ENCODE results near the gene BNC2. TPM values are rescaled to one million over a fixed set of nuclear protein-coding genes. Genes with fewer than 3 reads are reported as not detected.

The BNC2 gene
- total and polyA plus RNA-seq, 2 donors: 1.8 to 3.9 TPM

DNA sequence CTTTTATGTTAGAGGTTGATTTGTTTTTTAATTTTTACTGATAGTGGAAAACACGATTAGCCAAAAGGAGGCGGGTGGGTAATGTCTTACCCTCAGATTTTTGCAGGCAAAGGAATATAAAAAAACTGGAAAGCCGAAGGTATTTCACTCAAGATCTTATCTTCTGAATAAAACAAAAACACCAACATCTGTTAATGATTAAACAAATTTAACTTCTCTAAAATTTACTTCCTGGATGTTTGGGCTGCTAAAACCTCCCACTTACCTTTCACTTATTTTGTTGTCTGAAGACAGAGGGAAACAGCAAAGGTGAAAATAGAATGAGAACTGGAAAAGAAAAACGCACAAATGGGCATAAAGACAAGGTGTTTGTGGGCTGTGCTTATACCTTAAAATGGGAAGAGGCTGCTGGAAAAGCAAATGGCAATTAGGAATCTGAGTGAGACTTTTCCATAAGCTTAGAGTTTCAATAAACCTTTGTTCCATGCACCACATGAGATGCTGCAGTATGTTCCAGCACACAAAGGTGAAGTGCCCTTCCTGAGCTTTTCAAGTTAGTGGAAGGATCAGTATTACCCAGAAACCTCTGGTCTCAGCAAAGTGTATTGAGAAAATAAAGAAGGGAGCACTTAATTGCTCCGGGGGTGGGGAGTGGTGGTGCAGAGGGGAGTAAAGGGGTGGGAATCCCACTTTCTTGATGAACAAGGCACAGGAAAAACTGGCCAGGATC is 298.3 kb downstream of the BNC2 start:
- Histone ChIP-seq H3K36me3 (ENCODE audit: control insufficient read depth in 2 of 2, insufficient read depth in 2 of 2, low read length in 1 of 2) (no peaks in the 10 kb centered on the region), H3K9me3 (ENCODE audit: control insufficient read depth in 2 of 2, insufficient read depth in 1 of 2, low read length in 1 of 2) (no peaks in the 10 kb centered on the region), H3K27me3 (ENCODE audit: control insufficient read depth in 2 of 2, insufficient read depth in 1 of 2, low read length in 1 of 2) (no peaks in the 10 kb centered on the region), H3K27ac (ENCODE audit: low read depth in 1 of 2, low read length in 1 of 2) (no peak overlapping the region), H3K4me3 (ENCODE audit: low read length in 2 of 2) (no peak overlapping the region), H3K4me1 (ENCODE audit: control insufficient read depth in 2 of 2, insufficient read depth in 2 of 2, low read length in 2 of 2) (peaks cover 0 to 6% of the 10 kb centered on the region in 2 donors)
- DNase-seq (ENCODE audit: low read depth in 6 of 9, low spot score in 9 of 9): no peak
- 69% methylated on average over 5 of the region's 5 CpGs for WGBS

DNA sequence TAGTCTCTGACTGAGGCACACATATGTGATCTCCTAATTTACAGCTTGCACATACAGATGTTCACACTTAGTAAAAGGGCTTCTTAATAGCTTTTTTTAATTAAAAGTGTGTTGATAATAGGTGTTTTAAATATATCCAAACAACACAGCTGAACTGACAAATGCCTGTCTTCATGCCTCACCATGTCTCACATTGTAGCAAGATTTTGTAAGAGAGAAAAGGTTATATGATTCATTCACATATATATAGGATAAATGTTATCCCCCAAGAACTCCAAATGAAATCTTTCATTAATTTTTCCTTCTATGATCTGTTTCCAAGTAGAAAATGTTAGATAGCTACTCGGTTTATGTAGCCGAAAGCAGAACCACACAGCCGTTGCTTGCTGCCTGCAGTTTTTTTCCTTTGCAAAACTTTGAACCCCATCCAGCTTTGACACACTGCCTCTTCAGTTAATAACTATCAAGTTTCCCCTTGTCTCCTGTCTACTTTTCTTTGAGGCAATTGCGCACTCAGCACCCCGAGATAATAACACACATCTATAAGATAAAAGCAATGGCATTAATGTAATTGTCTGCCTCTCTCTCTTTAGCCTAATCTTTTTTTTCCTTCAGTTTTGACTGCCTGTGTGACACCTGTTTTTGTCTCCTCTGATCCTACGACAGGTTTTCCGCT is 299.2 kb downstream of the BNC2 start:
- peak in 2 of 9 donors; percentile 6 to 30 for DNase-seq (ENCODE audit: low read depth in 6 of 9, low spot score in 9 of 9)

DNA sequence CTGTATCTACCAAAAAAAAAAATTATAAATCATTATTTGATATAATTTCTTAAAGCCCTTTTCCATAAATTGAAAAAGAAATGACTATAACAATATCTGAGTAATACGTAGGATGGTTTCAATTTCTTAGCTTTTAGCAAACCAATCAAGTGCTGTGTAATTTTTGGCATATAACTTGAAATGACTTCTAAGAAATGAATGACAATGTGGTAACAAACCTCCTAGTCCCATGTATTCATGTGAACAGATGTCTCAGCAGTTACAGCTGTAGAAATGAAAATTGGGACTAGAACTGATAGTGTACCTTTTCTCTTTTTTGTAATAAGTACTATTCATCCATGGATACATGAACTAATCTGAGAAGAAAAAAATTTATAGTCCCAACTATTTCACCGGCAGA is 307.0 kb downstream of the BNC2 start:
- no peaks in the 10 kb centered on the region for H3K27me3 ChIP-seq (ENCODE audit: control insufficient read depth in 2 of 2, insufficient read depth in 1 of 2, low read length in 1 of 2)
- DNase-seq (ENCODE audit: low read depth in 6 of 9, low spot score in 9 of 9): no peak
- 97% methylated on average over 2 of the region's 2 CpGs for WGBS
- no peaks in the 10 kb centered on the region for H3K4me1 ChIP-seq (ENCODE audit: control insufficient read depth in 2 of 2, insufficient read depth in 2 of 2, low read length in 2 of 2)
- H3K9me3 ChIP-seq (ENCODE audit: control insufficient read depth in 2 of 2, insufficient read depth in 1 of 2, low read length in 1 of 2): no peaks in the 10 kb centered on the region
- no peak overlapping the region for H3K4me3 ChIP-seq (ENCODE audit: low read length in 2 of 2)
- H3K27ac ChIP-seq (ENCODE audit: low read depth in 1 of 2, low read length in 1 of 2): no peak overlapping the region
- H3K36me3 ChIP-seq (ENCODE audit: control insufficient read depth in 2 of 2, insufficient read depth in 2 of 2, low read length in 1 of 2): no peaks in the 10 kb centered on the region

More for the DNA sequence above, 299.2 kb downstream of the BNC2 start:
- H3K36me3 ChIP-seq (ENCODE audit: control insufficient read depth in 2 of 2, insufficient read depth in 2 of 2, low read length in 1 of 2): no peaks in the 10 kb centered on the region
- no peaks in the 10 kb centered on the region for H3K27me3 ChIP-seq (ENCODE audit: control insufficient read depth in 2 of 2, insufficient read depth in 1 of 2, low read length in 1 of 2)
- H3K4me1 ChIP-seq (ENCODE audit: control insufficient read depth in 2 of 2, insufficient read depth in 2 of 2, low read length in 2 of 2): peaks cover 0 to 6% of the 10 kb centered on the region in 2 donors
- WGBS: 83% methylated on average over 7 of the region's 7 CpGs
- H3K27ac ChIP-seq (ENCODE audit: low read depth in 1 of 2, low read length in 1 of 2): no peak overlapping the region
- H3K9me3 ChIP-seq (ENCODE audit: control insufficient read depth in 2 of 2, insufficient read depth in 1 of 2, low read length in 1 of 2): no peaks in the 10 kb centered on the region
- H3K4me3 ChIP-seq (ENCODE audit: low read length in 2 of 2): no peak overlapping the region

DNA sequence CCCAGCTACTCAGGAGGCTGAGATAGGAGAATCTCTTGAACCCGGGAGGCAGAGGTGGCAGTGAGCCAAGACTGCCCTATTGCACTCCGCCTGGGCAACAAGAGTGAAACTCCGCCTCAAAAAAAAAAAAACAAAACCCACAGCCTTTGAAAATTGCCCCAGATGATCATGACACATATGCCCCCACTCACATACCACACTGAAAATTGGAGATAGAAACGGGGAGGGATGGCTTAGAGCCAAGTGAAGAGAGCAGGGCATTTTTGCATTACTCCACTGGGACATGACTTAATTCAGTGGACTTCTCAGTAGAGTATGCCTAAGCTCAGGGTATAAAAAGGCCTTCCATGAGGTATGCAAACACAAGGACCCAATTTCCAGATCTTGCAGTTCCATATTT is 309.3 kb downstream of the BNC2 start:
- H3K9me3 ChIP-seq (ENCODE audit: control insufficient read depth in 2 of 2, insufficient read depth in 1 of 2, low read length in 1 of 2): no peaks in the 10 kb centered on the region
- no peaks in the 10 kb centered on the region for H3K36me3 ChIP-seq (ENCODE audit: control insufficient read depth in 2 of 2, insufficient read depth in 2 of 2, low read length in 1 of 2)
- H3K27ac ChIP-seq (ENCODE audit: low read depth in 1 of 2, low read length in 1 of 2): no peak overlapping the region
- no peak for DNase-seq (ENCODE audit: low read depth in 6 of 9, low spot score in 9 of 9)
- H3K4me1 ChIP-seq (ENCODE audit: control insufficient read depth in 2 of 2, insufficient read depth in 2 of 2, low read length in 2 of 2): no peaks in the 10 kb centered on the region
- no peaks in the 10 kb centered on the region for H3K27me3 ChIP-seq (ENCODE audit: control insufficient read depth in 2 of 2, insufficient read depth in 1 of 2, low read length in 1 of 2)
- no peak overlapping the region for H3K4me3 ChIP-seq (ENCODE audit: low read length in 2 of 2)
- 92% methylated on average over 4 of the region's 4 CpGs for WGBS

DNA sequence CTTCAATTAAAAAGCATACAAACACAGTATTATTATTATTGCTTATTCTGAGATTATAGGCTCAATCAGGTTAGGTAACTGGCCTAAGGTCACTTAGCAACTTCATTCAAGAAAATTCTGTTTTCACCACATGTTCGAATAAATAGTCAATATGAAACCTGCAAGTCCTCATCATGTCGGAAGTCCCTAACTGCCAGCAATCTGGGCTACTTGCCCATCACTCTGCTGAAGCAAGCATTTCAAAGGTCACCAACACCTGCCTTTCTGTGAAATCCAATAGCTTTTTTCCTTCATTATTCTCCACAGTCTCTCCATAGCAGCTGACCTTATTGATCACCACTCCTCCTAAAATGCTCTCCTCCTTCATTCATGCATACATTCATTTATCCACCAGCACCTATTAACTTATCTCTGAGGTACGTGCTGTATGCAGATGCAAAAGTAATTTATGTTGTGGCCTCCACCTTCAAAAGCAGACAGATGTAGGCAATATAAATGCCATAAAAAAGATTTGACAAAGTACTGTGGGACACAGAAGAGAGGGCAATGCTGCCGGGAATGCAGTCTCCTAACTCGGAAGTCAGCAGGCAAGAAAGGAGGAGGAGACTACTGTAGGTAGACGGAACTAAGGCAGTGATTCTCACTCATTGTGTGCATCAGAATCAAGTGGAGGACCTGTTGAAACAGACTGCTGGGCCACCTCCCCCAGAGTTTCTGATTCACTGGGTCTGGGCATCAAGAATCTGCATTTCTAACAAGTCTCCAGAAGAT is 310.9 kb downstream of the BNC2 start:
- no peak for DNase-seq (ENCODE audit: low read depth in 6 of 9, low spot score in 9 of 9)
- no peaks in the 10 kb centered on the region for H3K9me3 ChIP-seq (ENCODE audit: control insufficient read depth in 2 of 2, insufficient read depth in 1 of 2, low read length in 1 of 2)
- no peaks in the 10 kb centered on the region for H3K27me3 ChIP-seq (ENCODE audit: control insufficient read depth in 2 of 2, insufficient read depth in 1 of 2, low read length in 1 of 2)
- H3K4me3 ChIP-seq (ENCODE audit: low read length in 2 of 2): no peak overlapping the region
- no peaks in the 10 kb centered on the region for H3K36me3 ChIP-seq (ENCODE audit: control insufficient read depth in 2 of 2, insufficient read depth in 2 of 2, low read length in 1 of 2)
- WGBS: 97% methylated on average over 6 of the region's 6 CpGs
- H3K27ac ChIP-seq (ENCODE audit: low read depth in 1 of 2, low read length in 1 of 2): no peak overlapping the region
- no peaks in the 10 kb centered on the region for H3K4me1 ChIP-seq (ENCODE audit: control insufficient read depth in 2 of 2, insufficient read depth in 2 of 2, low read length in 2 of 2)

DNA sequence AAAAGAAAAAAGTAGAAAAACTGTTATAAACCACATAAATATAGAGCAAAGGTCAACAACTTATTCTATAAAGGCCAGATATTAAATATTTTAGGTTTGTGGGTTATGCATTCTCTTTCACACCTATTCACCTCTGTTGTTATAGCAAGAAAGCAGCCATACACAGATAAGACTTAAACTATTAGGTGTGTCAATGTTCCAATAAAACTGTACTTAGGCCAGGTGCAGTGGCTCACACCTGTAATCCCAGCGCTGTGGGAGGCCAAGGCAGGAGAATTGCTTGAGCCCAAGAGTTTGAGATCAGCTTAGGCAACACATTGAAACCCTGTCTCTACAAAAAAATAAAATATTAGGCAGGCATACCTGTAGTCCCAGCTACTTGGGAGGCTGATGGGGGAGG is 314.7 kb downstream of the BNC2 start:
- 100% methylated on average over 1 of the region's 1 CpG for WGBS
- no peaks in the 10 kb centered on the region for H3K4me1 ChIP-seq (ENCODE audit: control insufficient read depth in 2 of 2, insufficient read depth in 2 of 2, low read length in 2 of 2)
- no peak overlapping the region for H3K4me3 ChIP-seq (ENCODE audit: low read length in 2 of 2)
- no peak for DNase-seq (ENCODE audit: low read depth in 6 of 9, low spot score in 9 of 9)
- H3K27ac ChIP-seq (ENCODE audit: low read depth in 1 of 2, low read length in 1 of 2): no peak overlapping the region
- no peaks in the 10 kb centered on the region for H3K27me3 ChIP-seq (ENCODE audit: control insufficient read depth in 2 of 2, insufficient read depth in 1 of 2, low read length in 1 of 2)
- no peaks in the 10 kb centered on the region for H3K36me3 ChIP-seq (ENCODE audit: control insufficient read depth in 2 of 2, insufficient read depth in 2 of 2, low read length in 1 of 2)
- H3K9me3 ChIP-seq (ENCODE audit: control insufficient read depth in 2 of 2, insufficient read depth in 1 of 2, low read length in 1 of 2): no peaks in the 10 kb centered on the region

DNA sequence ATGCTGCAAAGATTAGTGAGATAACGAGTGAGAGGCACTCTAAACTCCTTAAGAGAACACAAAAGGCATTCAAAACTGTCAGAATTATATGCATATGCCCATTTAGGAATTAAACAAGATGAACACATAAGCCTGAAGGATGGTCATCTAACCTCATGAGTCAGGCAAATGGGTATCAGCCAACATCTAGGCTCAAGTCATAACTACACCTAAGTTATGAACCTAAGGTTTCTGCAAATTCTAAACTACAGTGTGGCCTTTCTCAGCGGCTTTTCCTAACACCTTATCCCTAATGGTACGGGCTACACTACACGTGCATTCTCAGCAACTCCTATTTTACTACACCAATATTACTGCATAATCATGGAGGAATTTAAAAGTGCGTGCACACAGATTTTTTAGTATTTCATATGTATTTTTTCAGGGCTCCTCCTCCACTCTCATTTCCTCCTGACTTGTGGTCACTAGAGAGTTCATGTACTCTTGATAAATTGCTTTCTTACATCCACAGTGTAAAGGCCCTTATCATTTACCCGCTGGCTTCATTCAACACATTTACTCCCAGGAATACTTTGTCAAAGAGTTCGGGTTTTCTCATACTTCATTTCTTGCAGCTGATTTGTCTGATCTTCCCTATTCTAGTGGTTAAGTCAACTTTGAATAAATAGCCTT is 316.5 kb downstream of the BNC2 start:
- Histone ChIP-seq H3K36me3 (ENCODE audit: control insufficient read depth in 2 of 2, insufficient read depth in 2 of 2, low read length in 1 of 2) (no peaks in the 10 kb centered on the region), H3K4me1 (ENCODE audit: control insufficient read depth in 2 of 2, insufficient read depth in 2 of 2, low read length in 2 of 2) (no peaks in the 10 kb centered on the region), H3K4me3 (ENCODE audit: low read length in 2 of 2) (no peak overlapping the region), H3K27ac (ENCODE audit: low read depth in 1 of 2, low read length in 1 of 2) (no peak overlapping the region), H3K27me3 (ENCODE audit: control insufficient read depth in 2 of 2, insufficient read depth in 1 of 2, low read length in 1 of 2) (no peaks in the 10 kb centered on the region), H3K9me3 (ENCODE audit: control insufficient read depth in 2 of 2, insufficient read depth in 1 of 2, low read length in 1 of 2) (no peaks in the 10 kb centered on the region)
- DNase-seq (ENCODE audit: low read depth in 6 of 9, low spot score in 9 of 9): no peak
- WGBS: 88% methylated on average over 7 of the region's 7 CpGs

DNA sequence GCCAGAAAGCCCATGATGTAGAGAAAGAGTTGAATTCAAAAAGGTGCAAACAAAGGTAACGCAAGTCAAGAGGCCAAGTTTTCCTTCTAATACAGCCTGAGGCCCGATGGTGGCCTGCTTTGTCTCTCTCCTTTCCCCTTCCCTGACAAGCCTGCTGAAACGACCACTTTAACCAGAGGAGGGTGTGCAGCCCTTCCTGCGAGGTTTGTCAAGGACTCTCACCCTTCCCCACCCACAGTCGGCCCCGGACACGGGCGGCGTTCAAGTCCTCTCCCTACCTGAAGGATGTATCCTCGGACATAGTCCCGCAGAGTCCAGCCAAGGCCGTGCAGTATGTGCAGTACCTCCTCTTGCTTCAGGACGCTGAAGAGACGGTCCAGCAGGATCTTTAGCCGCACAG is 318.2 kb downstream of the BNC2 start:
- H3K27ac ChIP-seq (ENCODE audit: low read depth in 1 of 2, low read length in 1 of 2): no peak overlapping the region
- no peaks in the 10 kb centered on the region for H3K27me3 ChIP-seq (ENCODE audit: control insufficient read depth in 2 of 2, insufficient read depth in 1 of 2, low read length in 1 of 2)
- H3K9me3 ChIP-seq (ENCODE audit: control insufficient read depth in 2 of 2, insufficient read depth in 1 of 2, low read length in 1 of 2): no peaks in the 10 kb centered on the region
- WGBS: 92% methylated on average over 15 of the region's 15 CpGs
- no peak for DNase-seq (ENCODE audit: low read depth in 6 of 9, low spot score in 9 of 9)
- no peaks in the 10 kb centered on the region for H3K36me3 ChIP-seq (ENCODE audit: control insufficient read depth in 2 of 2, insufficient read depth in 2 of 2, low read length in 1 of 2)
- no peak overlapping the region for H3K4me3 ChIP-seq (ENCODE audit: low read length in 2 of 2)
- no peaks in the 10 kb centered on the region for H3K4me1 ChIP-seq (ENCODE audit: control insufficient read depth in 2 of 2, insufficient read depth in 2 of 2, low read length in 2 of 2)

DNA sequence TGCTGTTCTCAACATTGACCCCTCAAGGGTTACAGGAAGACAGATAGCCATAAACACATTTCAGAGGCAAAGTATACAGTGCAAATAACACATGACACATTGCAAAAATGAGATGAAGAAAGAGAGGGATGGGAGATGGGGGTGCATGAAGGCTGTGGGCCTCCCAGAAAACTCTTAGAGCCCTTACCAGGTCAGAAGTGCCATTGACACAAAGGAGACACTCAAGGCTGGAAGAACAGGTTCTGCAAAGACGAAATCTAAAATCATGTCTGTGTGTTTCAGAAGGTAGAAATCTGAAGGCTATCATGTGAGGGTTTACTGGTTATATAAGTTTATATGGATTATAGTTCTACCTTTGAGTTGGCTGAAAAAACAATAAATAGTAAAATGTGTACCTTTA is 318.8 kb downstream of the BNC2 start:
- Histone ChIP-seq H3K27me3 (ENCODE audit: control insufficient read depth in 2 of 2, insufficient read depth in 1 of 2, low read length in 1 of 2) (no peaks in the 10 kb centered on the region), H3K4me1 (ENCODE audit: control insufficient read depth in 2 of 2, insufficient read depth in 2 of 2, low read length in 2 of 2) (no peaks in the 10 kb centered on the region), H3K4me3 (ENCODE audit: low read length in 2 of 2) (no peak overlapping the region), H3K9me3 (ENCODE audit: control insufficient read depth in 2 of 2, insufficient read depth in 1 of 2, low read length in 1 of 2) (no peaks in the 10 kb centered on the region), H3K27ac (ENCODE audit: low read depth in 1 of 2, low read length in 1 of 2) (no peak overlapping the region), H3K36me3 (ENCODE audit: control insufficient read depth in 2 of 2, insufficient read depth in 2 of 2, low read length in 1 of 2) (no peaks in the 10 kb centered on the region)
- WGBS: 84% methylated on average over 1 of the region's 1 CpG
- no peak for DNase-seq (ENCODE audit: low read depth in 6 of 9, low spot score in 9 of 9)

All from thymus (tissue), 11 donors.